ENCODE data around the gene RAB31. TPM values are rescaled to one million over a fixed set of nuclear protein-coding genes. Genes with fewer than 3 reads are reported as not detected.
A peak's percentile ranks its signal among the peaks of the same experiment; 100 is the strongest.

RAB31 gene
- total and polyA plus RNA-seq, 2 donors from 2014 or later, result 17.3 to 77.1 TPM

DNA sequence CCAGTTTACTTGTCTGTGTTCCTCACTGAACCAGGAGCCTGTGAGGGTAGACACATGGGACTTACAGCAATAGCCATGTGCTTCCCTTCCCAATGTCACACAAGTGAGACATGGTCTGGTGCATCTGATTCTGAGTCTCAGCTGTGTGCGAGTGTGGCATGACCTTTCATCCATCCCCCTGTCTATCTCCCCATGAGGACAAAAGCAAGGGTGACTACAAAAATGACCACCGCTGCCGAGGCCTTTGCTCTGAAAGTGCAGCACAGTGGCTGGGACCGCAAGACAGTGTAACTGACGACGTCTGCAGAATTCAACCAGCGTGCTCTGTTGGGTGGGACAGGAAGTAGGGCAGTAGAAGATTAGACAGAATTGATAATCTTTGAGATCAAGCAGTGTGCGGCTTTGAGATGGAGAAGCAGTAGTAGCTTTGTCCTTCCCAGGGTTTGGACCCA is 50.5 kb downstream of the RAB31 start:
- Histone ChIP-seq H3K9me3 (ENCODE audit: control insufficient read depth in 2 of 3, insufficient read depth in 1 of 3, low read length in 3 of 3) (no peaks in the 10 kb centered on the region), H3K9ac (ENCODE audit: low read length in 3 of 3) (no peak overlapping the region), H3K4me1 (ENCODE audit: control insufficient read depth in 2 of 3, insufficient read depth in 2 of 3, low read depth in 1 of 3, low read length in 3 of 3) (peaks cover 0 to 19% (median 8%) of the 10 kb centered on the region in 3 donors), H3K4me3 (ENCODE audit: low read length in 3 of 3) (no peak overlapping the region), H3K36me3 (ENCODE audit: control insufficient read depth in 2 of 3, insufficient read depth in 3 of 3, low read length in 3 of 3) (no peaks in the 10 kb centered on the region), H3K27ac (ENCODE audit: low read depth in 2 of 2, low read length in 2 of 2) (peak overlapping the region in 1 of 2 donors; percentile 78), H3K27me3 (ENCODE audit: control insufficient read depth, insufficient read depth, low read length) (no peaks in the 10 kb centered on the region)
- DNase-seq, result no peak
- intact Hi-C loops (cut with DNase I), result no loop called here
- no peak for FAIRE-seq
- TF ChIP-seq, protein P1, sequence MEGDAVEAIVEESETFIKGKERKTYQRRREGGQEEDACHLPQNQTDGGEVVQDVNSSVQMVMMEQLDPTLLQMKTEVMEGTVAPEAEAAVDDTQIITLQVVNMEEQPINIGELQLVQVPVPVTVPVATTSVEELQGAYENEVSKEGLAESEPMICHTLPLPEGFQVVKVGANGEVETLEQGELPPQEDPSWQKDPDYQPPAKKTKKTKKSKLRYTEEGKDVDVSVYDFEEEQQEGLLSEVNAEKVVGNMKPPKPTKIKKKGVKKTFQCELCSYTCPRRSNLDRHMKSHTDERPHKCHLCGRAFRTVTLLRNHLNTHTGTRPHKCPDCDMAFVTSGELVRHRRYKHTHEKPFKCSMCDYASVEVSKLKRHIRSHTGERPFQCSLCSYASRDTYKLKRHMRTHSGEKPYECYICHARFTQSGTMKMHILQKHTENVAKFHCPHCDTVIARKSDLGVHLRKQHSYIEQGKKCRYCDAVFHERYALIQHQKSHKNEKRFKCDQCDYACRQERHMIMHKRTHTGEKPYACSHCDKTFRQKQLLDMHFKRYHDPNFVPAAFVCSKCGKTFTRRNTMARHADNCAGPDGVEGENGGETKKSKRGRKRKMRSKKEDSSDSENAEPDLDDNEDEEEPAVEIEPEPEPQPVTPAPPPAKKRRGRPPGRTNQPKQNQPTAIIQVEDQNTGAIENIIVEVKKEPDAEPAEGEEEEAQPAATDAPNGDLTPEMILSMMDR (IDR thresholded peaks at IDR 0.05; ENCODE audit: borderline replicate concordance, extremely low read depth, insufficient read depth), result no peak

DNA sequence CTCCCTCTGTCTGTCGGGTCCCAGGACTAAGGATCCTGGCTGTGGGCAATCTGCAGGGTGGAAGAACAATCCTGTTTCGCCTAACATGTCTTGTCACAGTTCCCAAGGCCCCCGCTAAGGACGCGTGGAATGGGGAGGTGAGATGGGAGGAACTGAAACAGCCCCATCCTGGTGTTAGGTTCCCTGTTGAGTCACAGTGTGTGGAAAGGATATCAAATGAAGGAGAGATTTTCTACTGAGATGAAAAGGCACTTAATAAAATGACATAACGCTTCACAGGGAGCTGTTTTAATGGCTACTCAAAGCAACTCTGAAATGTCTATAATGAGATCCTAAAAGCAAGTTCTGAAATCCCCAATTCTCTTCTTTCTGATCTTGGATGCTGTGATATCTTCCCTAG is 52.5 kb downstream of the RAB31 start:
- H3K36me3 ChIP-seq (ENCODE audit: control insufficient read depth in 2 of 3, insufficient read depth in 3 of 3, low read length in 3 of 3), result no peaks in the 10 kb centered on the region
- no peaks in the 10 kb centered on the region for H3K9me3 ChIP-seq (ENCODE audit: control insufficient read depth in 2 of 3, insufficient read depth in 1 of 3, low read length in 3 of 3)
- H3K4me3 ChIP-seq (ENCODE audit: low read length in 3 of 3), result no peak overlapping the region
- DNase-seq (no peak), FAIRE-seq (no peak)
- intact Hi-C loops (cut with DNase I), result no loop called here
- TF ChIP-seq, protein P1 (IDR thresholded peaks at IDR 0.05; ENCODE audit: borderline replicate concordance, extremely low read depth, insufficient read depth), result no peak
- H3K27me3 ChIP-seq (ENCODE audit: control insufficient read depth, insufficient read depth, low read length), result no peaks in the 10 kb centered on the region
- no peak overlapping the region for H3K27ac ChIP-seq (ENCODE audit: low read depth in 2 of 2, low read length in 2 of 2)
- peaks cover 0 to 19% (median 8%) of the 10 kb centered on the region in 3 donors for H3K4me1 ChIP-seq (ENCODE audit: control insufficient read depth in 2 of 3, insufficient read depth in 2 of 3, low read depth in 1 of 3, low read length in 3 of 3)
- no peak overlapping the region for H3K9ac ChIP-seq (ENCODE audit: low read length in 3 of 3)

DNA sequence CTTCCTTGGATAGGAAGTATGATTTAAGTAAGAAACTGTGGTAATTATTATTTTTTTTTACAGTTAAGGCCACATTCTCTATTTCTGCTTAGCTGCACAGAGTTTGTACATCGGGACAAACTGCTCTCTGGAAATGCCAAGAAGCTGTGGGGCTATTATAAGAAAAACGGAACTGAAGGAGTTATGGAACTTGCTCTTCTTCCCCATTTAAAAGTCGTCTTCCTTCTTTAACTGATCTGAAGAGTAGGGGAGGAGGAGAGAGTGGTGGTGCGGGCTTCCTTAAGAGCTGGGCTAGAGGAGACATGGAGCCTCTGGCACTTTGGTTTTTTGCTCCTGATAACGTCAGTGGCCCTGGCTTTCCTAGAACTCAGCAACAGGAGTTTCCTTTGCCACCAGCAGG is 54.4 kb downstream of the RAB31 start:
- peaks cover 0 to 9% (median 7%) of the 10 kb centered on the region in 3 donors for H3K4me1 ChIP-seq (ENCODE audit: control insufficient read depth in 2 of 3, insufficient read depth in 2 of 3, low read depth in 1 of 3, low read length in 3 of 3)
- no peak overlapping the region for H3K9ac ChIP-seq (ENCODE audit: low read length in 3 of 3)
- TF ChIP-seq, protein P1 (IDR thresholded peaks at IDR 0.05; ENCODE audit: borderline replicate concordance, extremely low read depth, insufficient read depth), result no peak
- no peaks in the 10 kb centered on the region for H3K27me3 ChIP-seq (ENCODE audit: control insufficient read depth, insufficient read depth, low read length)
- H3K27ac ChIP-seq (ENCODE audit: low read depth in 2 of 2, low read length in 2 of 2), result no peak overlapping the region
- intact Hi-C loops (cut with DNase I), result no loop called here
- H3K9me3 ChIP-seq (ENCODE audit: control insufficient read depth in 2 of 3, insufficient read depth in 1 of 3, low read length in 3 of 3), result no peaks in the 10 kb centered on the region
- DNase-seq (no peak), FAIRE-seq (no peak)
- H3K36me3 ChIP-seq (ENCODE audit: control insufficient read depth in 2 of 3, insufficient read depth in 3 of 3, low read length in 3 of 3), result no peaks in the 10 kb centered on the region
- H3K4me3 ChIP-seq (ENCODE audit: low read length in 3 of 3), result no peak overlapping the region

DNA sequence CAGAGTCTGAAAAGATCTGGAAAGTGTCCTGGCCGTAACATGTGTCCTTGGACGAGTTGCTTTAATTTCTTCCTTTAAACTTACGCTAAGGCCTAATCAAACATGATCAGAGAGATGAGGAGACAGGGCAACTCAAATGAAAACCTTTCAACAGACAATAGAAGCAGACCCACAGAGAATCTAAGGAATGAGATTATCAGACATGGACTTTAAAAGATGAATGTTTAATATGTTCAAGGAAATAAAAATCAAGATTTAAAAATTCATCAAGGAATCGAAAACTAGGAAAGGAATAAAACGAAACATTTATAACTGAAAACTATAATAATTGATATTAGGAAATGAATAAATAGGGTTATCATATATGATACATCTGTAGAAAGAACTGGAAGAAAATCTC is 55.1 kb downstream of the RAB31 start:
- Histone ChIP-seq H3K4me1 (ENCODE audit: control insufficient read depth in 2 of 3, insufficient read depth in 2 of 3, low read depth in 1 of 3, low read length in 3 of 3) (peaks cover 0 to 5% (median under 1%) of the 10 kb centered on the region in 3 donors), H3K4me3 (ENCODE audit: low read length in 3 of 3) (no peak overlapping the region), H3K27ac (ENCODE audit: low read depth in 2 of 2, low read length in 2 of 2) (no peak overlapping the region), H3K9ac (ENCODE audit: low read length in 3 of 3) (no peak overlapping the region), H3K36me3 (ENCODE audit: control insufficient read depth in 2 of 3, insufficient read depth in 3 of 3, low read length in 3 of 3) (no peaks in the 10 kb centered on the region), H3K9me3 (ENCODE audit: control insufficient read depth in 2 of 3, insufficient read depth in 1 of 3, low read length in 3 of 3) (no peaks in the 10 kb centered on the region), H3K27me3 (ENCODE audit: control insufficient read depth, insufficient read depth, low read length) (no peaks in the 10 kb centered on the region)
- no peak for FAIRE-seq
- TF ChIP-seq, protein P1 (IDR thresholded peaks at IDR 0.05; ENCODE audit: borderline replicate concordance, extremely low read depth, insufficient read depth), result no peak
- intact Hi-C loops (cut with DNase I), result no loop called here
- no peak for DNase-seq
